Effector memory CD8-positive, alpha-beta T cell (primary cell): ENCODE data around the gene APH1A.
"Not testable (repeated sequence)": the region's sequence is repeated elsewhere in the genome, so short reads cannot be mapped to it uniquely, and the experiment has no call there.

Source experiments
- ATAC-seq: fragments of 150-1000 bp; cut with Tn5 transposase; replicated peaks from 2 replicates; pipeline ENCODE4 v1.10.0; 2021; ENCODE audit warnings: mild to moderate bottlenecking, moderate library complexity
- DNase-seq, 3 experiments: peaks; one replicate each; pipeline ENCODE4 v3.0.0; 2021
- H3K27ac Mint-ChIP-seq, 2 donors: one replicate each; pipeline ENCODE4 v1.8.0; 2022; ENCODE audit warnings: mild to moderate bottlenecking in 2 of 2, mixed read lengths in 2 of 2, moderate library complexity in 2 of 2
- H3K27me3 Mint-ChIP-seq, 2 donors: one replicate each; pipeline ENCODE4 v1.8.0; 2022; ENCODE audit warnings: mixed read lengths in 2 of 2
- H3K36me3 Mint-ChIP-seq: one replicate; pipeline ENCODE4 v1.8.0; 2022; ENCODE audit warnings: mild to moderate bottlenecking, moderate library complexity, mixed read lengths; ENCODE audit not compliant: insufficient read depth
- H3K4me1 Mint-ChIP-seq, 2 donors: one replicate each; pipeline ENCODE4 v1.8.0; 2022; ENCODE audit warnings: low read depth in 2 of 2, mixed read lengths in 2 of 2
- H3K4me3 Mint-ChIP-seq, 2 donors: one replicate each; pipeline ENCODE4 v1.8.0; 2022; ENCODE audit warnings: mild to moderate bottlenecking in 2 of 2, mixed read lengths in 2 of 2, moderate library complexity in 2 of 2
- H3K9me3 Mint-ChIP-seq, 2 donors: one replicate each; pipeline ENCODE4 v1.8.0; 2022; ENCODE audit warnings: mixed read lengths in 2 of 2
- total RNA-seq, 9 experiments: gene quantifications; one replicate each; lab custom pipeline; 2026; lab: John Stamatoyannopoulos, UW

Gene APH1A
- 86.1 to 138 (median 113) reads per million in 9 experiments for total RNA-seq

DNA sequence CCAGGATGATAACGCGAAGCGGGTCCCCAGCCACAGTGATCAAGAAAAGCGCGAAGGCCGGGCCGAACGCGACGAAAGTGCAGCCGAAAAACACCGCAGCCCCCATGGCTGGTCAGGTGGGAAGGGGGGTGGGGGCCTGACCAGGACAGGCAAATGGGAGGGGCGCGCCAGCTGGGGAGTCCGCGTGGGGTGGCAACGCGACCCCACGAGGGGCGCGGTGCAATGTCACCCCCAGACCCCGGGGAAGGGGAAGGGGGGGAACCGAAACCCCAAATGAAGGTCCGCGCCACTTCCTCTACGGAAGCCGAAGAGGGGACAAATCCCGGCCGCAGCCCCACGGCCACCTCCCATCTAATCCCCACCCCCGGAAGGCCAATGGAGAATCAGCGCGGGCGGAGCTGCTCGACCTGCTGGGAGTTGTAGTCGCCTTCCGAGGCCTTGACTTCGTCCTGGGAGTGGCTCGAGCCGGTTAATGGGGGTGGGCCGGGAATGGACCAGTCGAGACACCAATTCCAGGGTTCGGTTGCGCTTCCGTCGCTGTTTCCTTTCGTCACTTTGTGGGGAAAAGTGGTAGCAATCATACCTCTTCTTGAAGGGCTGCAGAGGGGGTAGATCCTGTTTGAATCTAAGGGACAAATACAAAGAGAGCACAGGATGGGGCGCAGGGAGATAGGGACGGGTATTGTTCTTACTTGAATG, at the start of gene APH1A:
Gene APH1A (minus strand): TSS at position 312 of the 699 bp plus-strand sequence. CDS start 206 bp downstream, at position 106.
- H3K36me3 Mint-ChIP-seq, result peaks cover 29% of the 10 kb centered on the region
- no peaks in the 10 kb centered on the region for H3K9me3 Mint-ChIP-seq
- DNase-seq (peak; percentile 84 to 87 (median 85)), ATAC-seq (peak; percentile 93)
- no peaks in the 10 kb centered on the region for H3K27me3 Mint-ChIP-seq
- peak within 1 kb of the TSS; percentile 97 to 98 for H3K4me3 Mint-ChIP-seq
- H3K27ac Mint-ChIP-seq, result peak within 1 kb of the TSS; percentile 98 to 99
- H3K4me1 Mint-ChIP-seq, result peaks cover 27% of the 10 kb centered on the region in 2 donors

DNA sequence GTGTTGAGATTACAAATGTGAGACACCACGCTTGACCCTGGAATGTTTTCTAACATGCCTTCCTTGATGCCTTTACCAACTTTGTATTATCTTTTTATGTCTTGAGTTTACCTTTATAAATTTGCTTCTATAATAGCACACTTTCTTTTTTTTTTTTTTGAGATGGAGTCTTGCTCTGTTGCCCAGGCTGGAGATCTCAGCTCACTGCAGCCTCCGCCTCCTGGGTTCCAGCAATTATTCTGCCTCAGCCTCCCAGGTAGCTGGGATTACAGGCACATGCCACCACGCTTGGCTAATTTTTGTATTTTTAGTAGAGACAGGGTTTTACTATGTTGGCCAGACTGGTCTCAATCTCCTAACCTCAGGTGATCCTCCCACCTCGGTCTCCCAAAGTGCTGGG, 45.9 kb upstream of the APH1A start:
- H3K27ac Mint-ChIP-seq, ATAC-seq, H3K4me3 Mint-ChIP-seq, H3K36me3 Mint-ChIP-seq, H3K27me3 Mint-ChIP-seq, DNase-seq, H3K4me1 Mint-ChIP-seq, H3K9me3 Mint-ChIP-seq: not testable (repeated sequence)

DNA sequence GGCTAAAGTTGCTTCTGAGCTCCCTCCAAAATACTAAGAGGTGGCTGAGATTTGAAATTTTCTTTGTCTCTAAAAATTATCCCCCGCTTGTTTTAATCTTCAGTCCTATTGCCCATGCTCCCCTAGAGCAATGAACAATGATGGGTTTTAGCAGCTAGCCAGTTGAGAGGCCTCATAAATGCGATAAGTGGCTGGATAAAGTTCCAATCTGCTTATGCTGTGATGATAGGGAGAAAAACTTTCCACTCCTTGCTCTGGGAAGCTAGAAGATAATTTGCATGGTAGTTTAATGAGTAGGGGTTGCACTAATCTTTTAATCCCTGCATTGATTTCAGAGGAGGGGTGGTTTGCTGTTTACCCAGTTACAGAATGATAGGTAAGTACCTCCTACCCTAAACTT, 42.9 kb upstream of the APH1A start:
- peaks cover 10% of the 10 kb centered on the region for H3K36me3 Mint-ChIP-seq
- DNase-seq (no peak), ATAC-seq (no peak)
- no peak overlapping the region for H3K4me3 Mint-ChIP-seq
- no peak overlapping the region for H3K27ac Mint-ChIP-seq
- no peaks in the 10 kb centered on the region for H3K9me3 Mint-ChIP-seq
- no peaks in the 10 kb centered on the region for H3K4me1 Mint-ChIP-seq
- no peaks in the 10 kb centered on the region for H3K27me3 Mint-ChIP-seq

DNA sequence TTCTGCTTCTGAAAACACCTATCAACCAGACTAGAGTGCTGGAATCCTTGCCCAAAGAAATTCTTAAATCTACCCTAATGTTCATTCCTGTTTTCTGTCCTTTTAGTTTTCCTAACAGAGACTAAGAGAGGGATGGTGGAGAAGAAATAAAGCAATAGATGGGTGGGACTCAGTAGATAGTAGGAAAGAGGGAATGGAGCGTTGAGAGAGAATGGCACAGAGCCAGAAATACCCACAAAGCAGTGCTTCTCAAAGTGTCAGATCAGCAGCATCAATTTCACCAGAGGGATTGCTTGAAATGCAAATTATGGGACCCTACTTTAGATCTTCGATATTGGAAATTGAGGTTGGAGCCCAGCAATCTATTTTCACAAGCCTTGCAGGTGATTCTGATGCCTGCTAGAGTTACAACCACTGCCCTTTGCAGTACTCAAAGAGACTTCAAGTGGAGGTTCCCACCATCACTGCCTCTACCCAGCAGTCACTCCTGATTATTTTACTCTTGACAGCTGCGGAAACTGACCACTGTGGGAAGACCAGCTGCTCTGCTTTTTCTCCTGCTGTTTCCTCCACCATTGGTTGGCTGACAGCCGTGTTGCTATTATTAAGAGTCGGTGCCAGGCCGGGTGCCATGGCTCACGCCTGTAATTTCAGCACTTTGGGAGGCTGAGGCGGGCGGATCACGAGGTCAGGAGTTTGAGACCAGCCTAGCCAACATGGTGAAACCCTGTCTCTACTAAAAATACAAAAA, 41.1 kb upstream of the APH1A start:
- Mint-ChIP-seq H3K27ac (no peak overlapping the region), H3K4me1 (no peaks in the 10 kb centered on the region), H3K9me3 (no peaks in the 10 kb centered on the region), H3K4me3 (no peak overlapping the region), H3K36me3 (peaks cover 7% of the 10 kb centered on the region), H3K27me3 (no peaks in the 10 kb centered on the region)
- no peak for ATAC-seq
- no peak for DNase-seq

DNA sequence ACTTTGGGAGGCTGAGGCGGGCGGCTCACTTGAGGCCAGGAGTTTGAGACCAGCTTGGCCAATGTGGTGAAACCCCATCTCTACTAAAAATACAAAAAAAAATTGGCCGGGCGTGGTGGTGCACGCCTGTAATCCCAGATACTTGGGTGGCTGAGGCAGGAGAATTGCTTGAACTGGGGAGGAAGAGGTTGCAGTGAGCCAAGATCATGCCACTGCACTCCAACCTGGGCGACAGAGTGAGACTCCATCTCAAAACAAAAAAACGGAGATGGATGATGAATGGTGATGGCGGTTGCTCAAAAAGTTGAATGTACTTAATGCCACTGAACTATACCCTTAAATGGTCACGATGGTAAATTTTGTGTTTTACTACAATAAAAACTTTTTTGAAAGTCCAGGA, 39.8 kb upstream of the APH1A start:
- H3K27ac Mint-ChIP-seq, H3K4me1 Mint-ChIP-seq, H3K4me3 Mint-ChIP-seq, H3K9me3 Mint-ChIP-seq, H3K36me3 Mint-ChIP-seq, ATAC-seq, H3K27me3 Mint-ChIP-seq, DNase-seq: not testable (repeated sequence)

DNA sequence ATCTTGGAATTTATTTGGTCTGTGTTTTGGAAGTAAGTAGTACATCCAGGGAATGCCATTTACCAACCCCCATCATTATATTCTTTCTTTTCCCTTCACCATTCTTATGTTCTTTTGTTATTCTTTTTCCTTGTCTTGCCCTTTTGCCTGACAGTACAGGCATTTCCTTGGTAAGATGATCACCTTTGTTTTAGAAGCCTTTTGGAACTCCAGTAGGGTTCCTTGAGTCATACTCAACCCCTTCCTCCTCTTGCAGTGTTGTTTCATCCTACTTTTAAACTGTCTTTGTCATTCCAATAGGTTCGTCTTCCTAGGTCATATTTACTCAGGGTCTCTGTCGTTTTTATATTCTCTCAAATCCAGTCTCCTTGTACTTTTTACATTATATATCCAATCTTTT, 34.1 kb upstream of the APH1A start:
- H3K9me3 Mint-ChIP-seq, result no peaks in the 10 kb centered on the region
- peak overlapping the region in 1 of 2 donors; percentile 22 for H3K27ac Mint-ChIP-seq
- no peaks in the 10 kb centered on the region for H3K27me3 Mint-ChIP-seq
- ATAC-seq (no peak), DNase-seq (no peak)
- H3K4me1 Mint-ChIP-seq, result peaks cover 4% of the 10 kb centered on the region in 2 donors
- no peak overlapping the region for H3K4me3 Mint-ChIP-seq
- peaks cover 35% of the 10 kb centered on the region for H3K36me3 Mint-ChIP-seq

DNA sequence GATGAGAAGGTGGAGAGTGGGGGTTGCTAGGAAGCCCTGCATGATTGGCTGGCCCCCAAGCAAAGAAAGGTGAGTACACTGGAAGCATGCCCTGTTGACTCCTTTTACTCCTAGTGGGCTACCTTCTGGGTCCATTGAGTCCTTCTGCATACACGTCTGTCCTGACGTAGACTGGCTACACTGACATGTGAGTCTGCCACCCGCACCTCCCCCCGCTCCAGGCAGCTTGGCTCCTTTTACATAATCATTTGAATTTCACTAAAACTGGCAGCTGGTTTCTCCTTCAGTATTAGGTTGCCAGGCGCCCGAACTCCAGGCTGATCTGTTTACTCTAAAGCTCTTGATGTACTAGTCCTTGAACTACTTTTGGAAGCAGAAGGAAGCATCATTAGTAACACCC, 33.5 kb upstream of the APH1A start:
- Mint-ChIP-seq H3K36me3 (peaks cover 38% of the 10 kb centered on the region), H3K4me3 (no peak overlapping the region), H3K9me3 (no peaks in the 10 kb centered on the region), H3K27ac (peak overlapping the region in 1 of 2 donors; percentile 64), H3K4me1 (peaks cover 4% of the 10 kb centered on the region in 2 donors), H3K27me3 (no peaks in the 10 kb centered on the region)
- ATAC-seq, result no peak
- DNase-seq, result no peak

DNA sequence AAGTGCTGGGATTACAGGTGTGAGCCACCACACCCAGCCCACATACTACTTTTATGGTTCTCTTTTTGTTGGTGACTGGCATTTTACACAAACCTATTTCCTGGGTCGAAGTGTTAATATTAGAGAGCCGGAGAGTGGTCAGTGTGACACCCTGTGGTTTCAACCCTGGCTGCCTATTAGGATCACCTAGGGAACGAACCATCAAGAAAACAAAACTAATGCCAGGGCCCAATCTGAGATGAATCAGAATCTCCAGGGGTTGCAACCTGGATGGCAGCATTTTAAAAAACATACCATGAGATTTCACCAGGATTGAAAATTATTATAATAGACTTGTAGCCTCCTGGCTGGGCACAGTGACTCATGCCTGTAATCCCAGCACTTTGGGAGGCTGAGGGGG, 30.9 kb upstream of the APH1A start:
- no peak for ATAC-seq
- no peak overlapping the region for H3K27ac Mint-ChIP-seq

DNA sequence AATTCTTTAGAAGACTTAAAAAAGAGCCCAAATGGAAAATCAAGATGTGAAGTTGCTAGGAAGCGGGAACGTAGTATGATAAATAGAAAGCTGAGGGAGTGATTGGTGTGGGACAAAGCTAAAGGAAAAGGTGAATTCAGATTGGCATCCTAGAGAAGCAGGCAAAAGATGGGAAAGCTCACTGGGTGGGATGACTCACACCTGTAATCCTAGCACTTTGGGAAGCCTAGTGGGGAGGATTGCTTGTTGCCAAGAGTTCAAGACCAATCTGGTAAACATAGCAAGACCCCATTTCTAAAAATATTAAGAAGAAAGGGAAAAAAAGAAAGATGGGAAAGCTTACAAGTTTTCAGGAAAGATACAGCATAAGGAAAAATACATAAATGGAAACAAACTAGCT, 26.7 kb upstream of the APH1A start:
- Mint-ChIP-seq H3K4me1 (peaks cover 16 to 29% of the 10 kb centered on the region in 2 donors), H3K27me3 (no peaks in the 10 kb centered on the region), H3K36me3 (peaks cover 42% of the 10 kb centered on the region), H3K4me3 (no peak overlapping the region), H3K27ac (peak overlapping the region in 1 of 2 donors; percentile 96), H3K9me3 (no peaks in the 10 kb centered on the region)
- no peak for ATAC-seq
- DNase-seq, result no peak

More for the DNA sequence above, 30.9 kb upstream of the APH1A start:
- peaks cover 8 to 20% of the 10 kb centered on the region in 2 donors for H3K4me1 Mint-ChIP-seq
- H3K9me3 Mint-ChIP-seq, result no peaks in the 10 kb centered on the region
- no peak overlapping the region for H3K4me3 Mint-ChIP-seq
- no peaks in the 10 kb centered on the region for H3K27me3 Mint-ChIP-seq
- peaks cover 48% of the 10 kb centered on the region for H3K36me3 Mint-ChIP-seq
- DNase-seq, result no peak

DNA sequence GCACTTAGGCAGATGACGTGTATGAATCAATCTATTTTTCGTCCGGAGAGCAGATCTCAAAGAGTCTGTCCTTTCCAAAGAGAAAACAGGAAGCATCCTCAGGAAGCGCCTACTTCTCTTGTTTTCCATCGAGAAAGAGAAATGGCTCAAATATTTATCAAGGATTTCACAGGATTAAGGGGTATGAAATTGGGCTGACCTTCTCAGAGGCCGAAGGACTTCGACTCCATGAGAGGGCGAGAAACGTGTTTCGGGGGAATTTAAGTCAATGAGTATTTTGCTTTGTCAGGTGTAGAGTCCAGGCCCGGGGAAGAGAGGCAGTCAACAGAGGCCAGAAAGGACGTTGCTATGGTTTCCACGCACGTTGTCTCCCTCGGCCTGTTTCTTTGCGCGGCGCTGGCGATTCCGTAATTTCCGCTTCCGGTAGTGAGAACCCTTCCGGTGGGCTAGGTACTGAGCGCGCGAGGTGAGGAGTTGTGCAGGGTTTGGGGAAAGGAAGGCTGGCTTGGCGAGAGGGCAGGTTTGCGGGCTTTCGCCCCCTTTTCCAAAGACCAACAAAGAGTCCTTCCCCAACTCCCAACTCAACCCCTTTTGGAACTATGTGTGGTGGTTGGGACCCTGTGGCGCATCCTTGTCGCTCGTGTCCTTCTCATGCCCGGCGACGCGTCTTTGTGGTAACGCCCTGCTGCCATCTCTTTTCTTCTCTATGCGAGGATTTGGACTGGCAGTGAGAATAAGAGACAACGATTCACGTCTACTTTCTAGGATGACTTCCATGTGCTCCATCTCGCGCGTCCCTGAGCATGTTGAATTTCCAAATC, 24.8 kb upstream of the APH1A start, which contains the start of gene MRPS21:
Gene MRPS21 (plus strand): TSS at position 429 of the 821 bp plus-strand sequence. CDS start 506 bp downstream, outside the sequence.
- ATAC-seq (peak; percentile 99), DNase-seq (peak; percentile 83 to 84 (median 83))
- H3K27ac Mint-ChIP-seq, result peak within 1 kb of the TSS; percentile 96 to 99
- peak within 1 kb of the TSS; percentile 89 to 91 for H3K4me3 Mint-ChIP-seq
- peaks cover 32% of the 10 kb centered on the region for H3K36me3 Mint-ChIP-seq
- peaks cover 16 to 29% of the 10 kb centered on the region in 2 donors for H3K4me1 Mint-ChIP-seq
- no peaks in the 10 kb centered on the region for H3K27me3 Mint-ChIP-seq
- no peaks in the 10 kb centered on the region for H3K9me3 Mint-ChIP-seq

DNA sequence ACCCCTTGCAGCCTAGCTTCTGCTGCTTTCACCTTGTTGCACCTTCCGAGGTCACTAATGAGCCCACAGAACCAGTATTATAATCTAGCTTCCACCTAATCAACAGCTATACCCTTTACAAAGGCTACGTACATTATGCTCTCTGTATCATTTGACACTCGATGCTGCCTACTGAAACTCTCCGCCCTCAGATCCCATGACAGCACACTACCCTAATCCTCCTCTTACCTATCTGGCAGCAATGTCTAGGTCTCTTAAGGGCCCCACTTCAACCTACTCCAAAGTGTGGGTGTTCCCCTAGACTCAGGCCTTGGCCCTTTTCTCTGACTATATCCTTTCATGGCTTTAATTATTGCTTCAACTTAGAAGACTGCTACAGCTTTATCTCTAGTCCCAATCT, 20.0 kb upstream of the APH1A start:
- no peak for ATAC-seq
- Mint-ChIP-seq H3K9me3 (no peaks in the 10 kb centered on the region), H3K4me3 (no peak overlapping the region), H3K27ac (no peak overlapping the region), H3K27me3 (no peaks in the 10 kb centered on the region), H3K36me3 (peaks cover 10% of the 10 kb centered on the region), H3K4me1 (peaks cover 9% of the 10 kb centered on the region in 2 donors)
- DNase-seq, result no peak

DNA sequence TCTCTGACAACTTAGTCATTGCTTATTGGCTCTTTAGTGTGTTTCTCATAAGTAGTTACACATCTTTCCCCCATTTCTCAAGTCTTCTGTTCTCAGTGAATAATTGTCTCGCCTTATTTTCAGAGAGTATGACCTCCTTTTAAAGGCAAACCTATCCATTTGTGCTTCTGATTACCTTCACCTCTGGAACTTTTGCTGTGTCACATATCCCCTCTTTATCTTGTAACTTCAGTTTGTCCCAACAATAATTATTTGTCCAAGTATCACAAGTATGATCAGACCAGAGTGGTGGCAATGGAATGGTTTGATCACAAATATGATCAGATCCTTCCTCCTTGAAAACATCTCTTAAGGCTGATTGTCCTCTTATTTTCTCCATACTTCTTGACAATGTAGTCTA, 19.6 kb upstream of the APH1A start:
- Mint-ChIP-seq H3K4me3 (no peak overlapping the region), H3K36me3 (peaks cover 6% of the 10 kb centered on the region), H3K27me3 (no peaks in the 10 kb centered on the region), H3K27ac (no peak overlapping the region), H3K4me1 (peaks cover 5 to 6% of the 10 kb centered on the region in 2 donors), H3K9me3 (no peaks in the 10 kb centered on the region)
- ATAC-seq, result no peak
- no peak for DNase-seq

DNA sequence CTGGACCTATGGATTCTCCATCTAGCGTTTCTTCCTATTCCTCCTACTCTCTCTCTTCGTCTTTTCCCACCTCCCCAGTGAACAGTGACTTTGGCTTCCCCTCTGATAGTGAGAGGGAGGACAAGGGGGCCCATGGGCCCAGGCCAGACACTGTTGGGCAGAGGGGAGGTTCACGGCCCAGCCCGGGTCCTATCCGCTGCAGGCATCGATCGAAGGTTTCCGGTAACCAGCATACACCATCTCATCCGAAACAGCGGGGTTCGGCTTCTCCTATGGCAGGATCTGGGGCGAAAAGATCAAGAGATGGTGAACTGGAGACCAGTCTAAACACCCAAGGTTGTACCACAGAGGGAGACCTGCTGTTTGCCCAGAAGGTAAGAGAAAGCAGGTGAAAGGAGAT, 14.4 kb upstream of the APH1A start:
- Mint-ChIP-seq H3K27ac (peak overlapping the region in 1 of 2 donors; percentile 18), H3K27me3 (no peaks in the 10 kb centered on the region), H3K4me3 (no peak overlapping the region), H3K9me3 (no peaks in the 10 kb centered on the region), H3K36me3 (peaks cover 11% of the 10 kb centered on the region), H3K4me1 (peaks cover 17 to 24% of the 10 kb centered on the region in 2 donors)
- DNase-seq, result no peak
- no peak for ATAC-seq
